ENCODE results near the gene NRG2. TPM values are rescaled to one million over a fixed set of nuclear protein-coding genes. Genes with fewer than 3 reads are reported as not detected.

The NRG2 gene
- total and polyA plus RNA-seq, 2 donors (not counting 3 experiments of a cell fraction or from before 2014, with no cell fraction given): 0.26 to 0.42 TPM

DNA sequence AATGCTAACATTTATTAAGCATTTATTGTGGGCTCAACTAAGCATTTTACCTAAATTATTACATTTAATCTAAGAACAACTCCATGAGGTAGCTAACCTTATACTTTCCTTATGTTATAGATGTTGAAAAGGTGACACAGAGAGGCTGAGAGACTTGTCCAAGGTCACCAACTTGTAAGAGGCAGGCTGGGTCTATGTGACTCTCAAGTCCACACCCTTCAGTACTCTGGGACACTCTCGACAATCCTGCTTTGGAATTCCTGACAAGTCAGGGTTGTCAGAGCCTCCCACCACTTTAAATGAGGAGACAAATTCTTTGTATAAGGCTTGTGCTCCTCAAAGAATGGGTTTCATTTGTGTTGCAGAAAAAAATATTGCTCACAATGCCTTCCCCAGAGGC lies 67.2 kb downstream of the NRG2 start:
- H3K9ac ChIP-seq (replicated peaks; ENCODE audit: extremely low read depth, insufficient read depth, low read length): no peak overlapping the region
- BruUV-seq (replicated peaks): no TSS peak
- H3K9me3 ChIP-seq (replicated peaks; ENCODE audit: control insufficient read depth, insufficient read depth, low read length): no peaks in the 10 kb centered on the region
- H2AFZ ChIP-seq (ENCODE audit: low read depth, low read length): no peak overlapping the region
- no peaks in the 10 kb centered on the region for H3K79me2 ChIP-seq (ENCODE audit: control insufficient read depth, insufficient read depth, low read length)
- ChIA-PET CTCF (no interaction called here), POLR2A (no interaction called here)
- intact Hi-C loops (cut with micrococcal nuclease): no loop called here
- TF ChIP-seq POLR2A (IDR thresholded peaks at IDR 0.05; ENCODE audit: low read depth, low read length): no peak
- TF ChIP-seq, protein P1, sequence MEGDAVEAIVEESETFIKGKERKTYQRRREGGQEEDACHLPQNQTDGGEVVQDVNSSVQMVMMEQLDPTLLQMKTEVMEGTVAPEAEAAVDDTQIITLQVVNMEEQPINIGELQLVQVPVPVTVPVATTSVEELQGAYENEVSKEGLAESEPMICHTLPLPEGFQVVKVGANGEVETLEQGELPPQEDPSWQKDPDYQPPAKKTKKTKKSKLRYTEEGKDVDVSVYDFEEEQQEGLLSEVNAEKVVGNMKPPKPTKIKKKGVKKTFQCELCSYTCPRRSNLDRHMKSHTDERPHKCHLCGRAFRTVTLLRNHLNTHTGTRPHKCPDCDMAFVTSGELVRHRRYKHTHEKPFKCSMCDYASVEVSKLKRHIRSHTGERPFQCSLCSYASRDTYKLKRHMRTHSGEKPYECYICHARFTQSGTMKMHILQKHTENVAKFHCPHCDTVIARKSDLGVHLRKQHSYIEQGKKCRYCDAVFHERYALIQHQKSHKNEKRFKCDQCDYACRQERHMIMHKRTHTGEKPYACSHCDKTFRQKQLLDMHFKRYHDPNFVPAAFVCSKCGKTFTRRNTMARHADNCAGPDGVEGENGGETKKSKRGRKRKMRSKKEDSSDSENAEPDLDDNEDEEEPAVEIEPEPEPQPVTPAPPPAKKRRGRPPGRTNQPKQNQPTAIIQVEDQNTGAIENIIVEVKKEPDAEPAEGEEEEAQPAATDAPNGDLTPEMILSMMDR (IDR thresholded peaks at IDR 0.05; ENCODE audit: extremely low read depth in 1 of 2, insufficient read depth in 1 of 2, low read depth in 1 of 2, low read length in 2 of 2): no peak
- no peak for TF ChIP-seq JUN (IDR thresholded peaks at IDR 0.05; ENCODE audit: borderline replicate concordance, insufficient read depth, insufficient read length, low read depth)
- no peak for TF ChIP-seq MYC (IDR thresholded peaks at IDR 0.05; ENCODE audit: low read depth, low read length)
- TF ChIP-seq GATA2 (IDR thresholded peaks at IDR 0.05; ENCODE audit: insufficient read depth, insufficient read length, low read depth, low read length): no peak
- TF ChIP-seq, protein P2, sequence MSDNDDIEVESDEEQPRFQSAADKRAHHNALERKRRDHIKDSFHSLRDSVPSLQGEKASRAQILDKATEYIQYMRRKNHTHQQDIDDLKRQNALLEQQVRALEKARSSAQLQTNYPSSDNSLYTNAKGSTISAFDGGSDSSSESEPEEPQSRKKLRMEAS (IDR thresholded peaks at IDR 0.05; ENCODE audit: insufficient read depth, insufficient read length): no peak
- no peak for TF ChIP-seq FOS (IDR thresholded peaks at IDR 0.05; ENCODE audit: borderline replicate concordance, insufficient read depth, low read length)
- no peak for TF ChIP-seq EZH2 (IDR thresholded peaks at IDR 0.05; ENCODE audit: borderline replicate concordance, low read depth, low read length, severe bottlenecking)
- no peak for TF ChIP-seq POLR2AphosphoS5 (IDR thresholded peaks at IDR 0.05; ENCODE audit: insufficient read depth, low read depth, low read length)
- no peak overlapping the region for H3K4me2 ChIP-seq (ENCODE audit: insufficient read depth, low read length)
- H3K4me1 ChIP-seq (ENCODE audit: control insufficient read depth, extremely low read depth, insufficient read depth, low read length): no peaks in the 10 kb centered on the region
- no peak for FAIRE-seq
- no peak for DNase-seq (ENCODE audit: low read depth, low spot score)
- H3K9me1 ChIP-seq (replicated peaks; ENCODE audit: control insufficient read depth, extremely low read depth, insufficient read depth, low read length): no peaks in the 10 kb centered on the region
- H3K27ac ChIP-seq (ENCODE audit: insufficient read depth, low read depth, low read length): no peak overlapping the region
- H3K36me3 ChIP-seq (ENCODE audit: control insufficient read depth in 2 of 2, extremely low read depth in 1 of 2, insufficient read depth in 2 of 2, low read length in 2 of 2): no peaks in the 10 kb centered on the region
- dilution Hi-C loops (cut with MboI; ENCODE audit: extremely low pct_ligation_motif_present, low sequenced_read_pairs): no loop called here
- no peaks in the 10 kb centered on the region for H4K20me1 ChIP-seq (replicated peaks; ENCODE audit: control insufficient read depth, extremely low read depth, insufficient read depth, low read length)
- peaks cover 8 to 24% of the 10 kb centered on the region in 2 experiments for H3K27me3 ChIP-seq (ENCODE audit: control insufficient read depth in 2 of 2, insufficient read depth in 2 of 2, low read length in 2 of 2)
- no peak overlapping the region for H3K4me3 ChIP-seq (replicated peaks in 1 of 3; ENCODE audit: insufficient read depth in 1 of 3, low read depth in 1 of 3, low read length in 3 of 3)

Data from endothelial cell of umbilical vein (primary cell).